Skin of body (tissue), 2 donors: Measurements from ENCODE around the gene HPCAL1. TPM values are rescaled to one million over a fixed set of nuclear protein-coding genes. Genes with fewer than 3 reads are reported as not detected.

Experiments
- DNase-seq: peaks from one replicate; lab custom pipeline; 2025; lab: John Stamatoyannopoulos, UW
- total RNA-seq: library from RNA; depleted of rRNA; stranded (reverse); fragments of >200 nt; gene quantifications from one replicate; pipeline ENCODE4 v1.2.3, GENCODE V29; 2014

The HPCAL1 gene
- total RNA-seq, 1 donor from 2014 or later = 7.9 TPM

DNA sequence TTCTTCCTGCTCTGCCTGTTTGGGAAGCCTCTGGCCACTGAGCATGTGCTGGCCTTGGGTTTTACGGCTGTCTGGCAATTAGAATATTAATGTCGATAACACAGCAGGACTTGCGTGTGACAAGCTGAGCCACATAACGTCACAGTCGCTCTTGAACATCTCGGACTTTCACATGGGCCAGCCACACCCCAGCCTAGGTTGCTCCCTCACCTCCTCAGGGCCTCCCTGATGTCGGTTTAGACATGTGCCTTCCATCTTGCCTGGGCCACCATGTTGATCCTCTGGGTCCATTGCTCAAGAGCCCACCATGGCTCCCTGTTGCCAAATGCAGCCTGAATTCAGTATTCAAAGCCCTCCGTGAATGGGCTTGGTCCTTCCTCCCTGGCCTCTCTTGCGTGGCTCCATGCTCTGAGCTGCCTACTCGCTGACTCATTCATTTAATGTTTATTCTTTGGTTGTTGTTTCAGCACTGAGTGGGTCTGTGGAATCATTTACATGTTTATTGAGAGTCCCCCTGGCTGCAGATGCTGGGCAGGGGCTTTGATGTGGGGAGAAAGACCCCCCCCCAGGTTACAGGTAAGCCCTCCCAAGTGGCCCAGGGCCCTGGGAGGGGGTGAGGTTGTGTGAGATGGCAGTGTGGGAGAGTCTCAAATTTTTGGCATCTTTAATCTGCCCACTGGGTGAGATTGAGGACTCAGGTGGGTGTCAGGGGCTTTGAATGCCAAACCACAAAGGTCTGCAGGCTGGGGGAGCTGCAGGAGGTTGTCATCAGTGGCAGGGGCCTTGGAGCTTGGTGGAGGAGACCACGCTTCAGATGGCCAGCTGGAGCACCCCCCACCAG, 83.4 kb downstream of the HPCAL1 start:
- DNase-seq = no peak

DNA sequence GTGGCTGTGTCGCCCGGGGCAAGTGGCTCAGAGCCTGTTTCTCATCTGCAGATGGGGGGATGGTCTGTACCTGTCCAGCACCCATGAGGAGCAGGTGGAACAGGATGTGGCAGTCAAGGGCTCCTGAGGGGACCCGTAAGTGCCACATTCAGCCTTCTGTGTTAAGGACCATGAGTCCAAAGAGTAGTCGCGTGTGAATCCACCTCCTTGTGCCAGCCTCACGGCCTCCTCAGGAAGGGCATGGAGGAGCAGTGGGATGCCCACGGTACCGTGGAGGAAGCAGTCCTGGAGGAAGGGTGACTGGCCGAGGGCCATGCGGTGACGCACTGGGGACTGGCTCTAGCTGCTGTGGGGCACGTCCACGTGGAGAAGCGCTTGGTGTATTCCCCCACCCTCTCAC, 84.3 kb downstream of the HPCAL1 start:
- DNase-seq = no peak

DNA sequence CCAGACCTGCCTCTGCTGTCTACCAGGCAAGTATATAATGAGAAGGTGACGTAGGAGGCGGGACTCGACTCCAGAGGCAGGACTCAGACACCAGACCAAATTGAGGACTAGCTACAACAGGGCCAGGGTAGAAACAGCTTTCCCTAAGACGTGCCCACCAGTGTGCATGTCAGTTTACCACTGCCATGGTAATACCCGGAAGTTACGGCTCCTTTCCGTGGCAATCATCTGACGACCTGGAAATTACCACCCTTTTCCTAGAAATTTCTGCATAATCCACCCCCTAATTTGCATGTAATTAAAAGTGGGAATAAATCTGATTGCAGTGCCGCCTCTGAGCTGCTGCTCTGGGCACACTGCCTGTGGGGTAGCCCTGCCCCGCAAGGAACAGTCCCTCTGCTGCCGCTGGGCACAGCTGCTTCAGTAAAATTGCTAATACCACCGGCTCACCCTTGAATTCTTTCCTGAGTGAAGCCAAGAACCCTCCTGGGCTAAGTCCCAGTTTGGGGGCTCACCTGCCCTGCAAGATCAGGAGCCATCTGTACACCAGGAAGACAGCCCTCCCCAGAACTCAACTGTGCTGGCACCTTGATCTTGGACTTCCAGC, 86.4 kb downstream of the HPCAL1 start:
- DNase-seq = no peak

DNA sequence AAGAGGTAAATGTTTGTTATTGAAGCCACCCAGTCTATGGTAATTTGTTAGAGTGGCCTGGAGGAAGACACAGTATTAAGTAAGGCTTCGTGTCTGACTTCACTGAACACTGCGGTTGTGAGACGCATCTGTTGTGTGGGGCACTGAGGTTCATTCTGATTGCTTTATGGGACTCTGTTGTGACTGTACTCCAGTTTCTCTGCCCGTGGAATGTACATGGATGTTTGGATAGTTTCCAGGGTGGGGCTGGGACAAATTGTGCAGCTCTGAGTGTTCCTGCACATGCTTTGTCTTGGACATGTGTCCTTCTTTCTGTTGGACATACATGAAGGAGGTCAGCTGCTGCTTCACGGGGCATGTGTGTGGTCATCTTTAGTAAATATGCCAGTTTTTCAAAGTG, 86.9 kb downstream of the HPCAL1 start:
- peak; percentile 24 for DNase-seq

DNA sequence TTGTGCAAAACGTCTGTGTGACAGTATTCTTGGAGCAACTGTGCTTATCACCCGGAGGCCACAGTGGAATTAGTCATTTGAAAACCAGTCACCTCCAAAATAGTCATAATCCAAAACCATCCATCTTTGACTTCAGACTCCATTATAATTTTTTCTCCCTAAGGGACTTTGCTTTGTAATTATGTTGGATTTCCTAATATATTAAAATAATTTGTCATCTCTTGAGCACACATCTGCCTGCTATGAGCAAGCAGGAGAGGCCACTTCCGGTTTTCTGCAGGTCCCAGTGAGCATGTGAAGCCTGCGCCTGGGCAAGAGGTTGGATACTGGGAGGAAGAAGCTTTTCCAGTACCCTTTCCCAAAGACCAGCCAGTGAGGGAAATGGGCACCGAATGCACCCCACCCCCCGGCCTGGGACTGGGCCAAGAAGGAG, 87.7 kb downstream of the HPCAL1 start:
- no peak for DNase-seq

DNA sequence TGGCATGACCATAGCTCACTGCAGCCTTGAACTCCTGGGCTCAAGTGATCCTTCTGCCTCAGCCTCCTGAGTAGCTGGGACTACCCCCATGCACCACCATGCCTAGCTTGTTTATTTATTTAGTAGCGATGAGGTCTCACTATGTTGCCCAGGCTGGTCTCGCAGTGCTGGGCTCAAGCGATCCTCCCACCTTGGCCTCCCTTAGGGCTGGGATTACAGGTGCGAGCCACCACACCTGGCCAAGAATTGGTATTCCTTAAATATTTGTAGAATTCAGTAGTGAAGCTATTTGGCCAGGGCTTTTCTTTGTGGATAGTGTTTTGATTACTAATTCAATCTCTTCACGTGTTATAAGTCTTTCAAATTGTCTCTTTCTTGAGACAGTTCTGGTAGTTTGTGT, 89.4 kb downstream of the HPCAL1 start:
- DNase-seq = no peak

DNA sequence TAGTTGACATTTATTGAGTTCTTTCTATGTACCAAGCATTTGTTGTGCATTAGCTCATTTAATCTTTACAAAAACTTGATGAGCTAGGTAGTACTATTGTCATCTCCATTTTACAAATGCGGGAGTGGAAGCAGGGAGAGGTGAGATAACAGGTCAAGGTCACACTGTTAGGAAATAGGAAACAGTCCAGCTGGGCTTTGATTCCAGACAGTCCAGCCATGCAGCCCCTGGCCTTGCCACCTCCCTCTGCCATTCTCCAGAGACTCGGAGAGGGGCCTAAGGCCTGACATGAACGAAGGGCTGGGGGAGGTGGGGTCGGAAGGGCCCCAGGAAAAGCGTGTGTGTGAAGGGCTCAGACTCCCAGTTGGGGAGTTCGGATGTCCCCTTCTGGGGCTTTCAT, 89.8 kb downstream of the HPCAL1 start:
- DNase-seq = no peak

DNA sequence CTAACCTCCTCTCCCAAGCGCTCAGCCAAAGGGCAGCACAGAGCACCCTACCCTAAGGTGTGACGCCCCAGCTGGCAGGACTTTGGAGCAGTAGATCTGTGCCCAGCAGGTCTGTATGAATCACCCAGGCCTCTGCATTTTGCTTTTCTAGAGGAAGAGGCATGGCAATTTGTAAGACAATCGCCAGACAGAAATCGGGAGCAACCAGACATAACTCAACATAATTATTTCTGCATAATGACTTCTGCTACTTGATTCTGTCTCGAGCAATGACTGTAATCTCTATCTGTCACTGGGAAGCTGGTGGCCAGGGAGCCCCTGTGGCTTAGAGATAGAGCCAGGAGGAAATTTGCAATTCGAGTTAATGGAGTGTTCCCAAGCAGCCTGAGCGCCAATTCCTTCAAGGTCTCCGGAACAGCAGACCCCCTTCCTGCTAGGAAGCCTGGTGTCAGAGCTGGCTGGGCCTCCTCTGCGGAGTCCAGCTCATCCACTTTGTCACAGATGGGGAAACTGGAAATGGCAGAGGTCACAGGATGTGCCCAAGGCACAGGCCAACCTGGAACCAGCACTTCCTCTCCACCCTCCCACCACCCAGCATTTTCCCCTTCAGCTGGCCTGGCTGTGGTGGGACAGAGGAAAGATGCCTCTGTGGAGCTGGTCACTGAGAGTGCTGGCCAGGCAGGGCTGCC, 90.4 kb downstream of the HPCAL1 start:
- no peak for DNase-seq

DNA sequence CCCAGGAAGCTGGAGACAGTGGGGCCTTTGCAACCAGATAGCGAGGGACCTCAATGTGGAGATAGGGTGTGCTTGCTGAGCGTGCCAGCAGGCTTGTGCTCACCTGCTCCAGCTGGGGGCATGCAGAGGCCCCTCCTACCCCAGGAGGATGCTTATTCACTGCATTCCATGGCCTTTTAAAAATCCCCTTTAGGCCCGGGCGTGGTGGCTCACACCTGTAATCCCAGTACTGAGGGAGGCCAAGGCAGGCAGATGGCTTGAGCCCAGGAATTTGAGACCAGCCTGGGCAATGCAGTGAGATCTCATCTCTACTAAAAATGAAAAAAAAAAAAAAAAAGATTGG, 90.9 kb downstream of the HPCAL1 start:
- DNase-seq = no peak

DNA sequence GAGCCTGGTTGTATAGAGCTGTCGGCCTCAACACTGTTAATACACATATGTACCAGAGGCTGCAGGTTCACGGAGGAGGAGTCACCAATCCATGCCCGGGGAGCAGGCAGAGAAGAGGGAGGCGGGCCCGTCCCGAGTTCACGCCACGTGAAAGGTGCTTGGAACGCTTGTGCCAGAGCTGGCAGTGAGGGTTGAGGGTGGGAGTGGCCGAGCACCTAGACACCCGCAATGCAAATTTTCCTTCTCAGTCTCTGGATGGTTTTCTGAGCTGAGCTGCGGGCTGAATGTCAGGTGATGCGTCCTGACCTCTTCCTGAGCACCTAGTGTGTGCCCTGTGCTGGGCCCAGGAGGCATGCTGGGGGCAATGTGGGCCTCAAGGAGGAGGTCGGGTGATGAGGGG, 93.2 kb downstream of the HPCAL1 start:
- DNase-seq = no peak

DNA sequence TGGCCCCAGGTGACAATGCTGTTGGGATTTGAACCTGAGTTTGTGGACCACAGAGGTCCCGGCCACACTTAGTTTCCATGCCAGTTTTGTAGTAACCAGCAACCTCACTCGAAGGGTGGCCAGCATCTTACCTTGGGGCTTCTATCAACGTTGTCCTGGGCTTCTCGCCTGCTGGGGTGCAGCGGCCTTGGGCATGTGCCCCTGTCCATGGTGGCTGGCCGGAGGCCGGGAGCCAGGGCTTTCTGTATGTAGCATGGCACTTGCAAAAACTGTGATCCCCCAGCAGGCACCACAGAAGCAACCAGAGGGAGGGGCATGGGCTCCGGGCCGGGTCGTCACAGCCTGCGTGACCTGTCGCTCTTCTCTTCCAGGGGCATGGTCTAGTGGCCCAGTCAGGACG, 93.8 kb downstream of the HPCAL1 start:
- no peak for DNase-seq

DNA sequence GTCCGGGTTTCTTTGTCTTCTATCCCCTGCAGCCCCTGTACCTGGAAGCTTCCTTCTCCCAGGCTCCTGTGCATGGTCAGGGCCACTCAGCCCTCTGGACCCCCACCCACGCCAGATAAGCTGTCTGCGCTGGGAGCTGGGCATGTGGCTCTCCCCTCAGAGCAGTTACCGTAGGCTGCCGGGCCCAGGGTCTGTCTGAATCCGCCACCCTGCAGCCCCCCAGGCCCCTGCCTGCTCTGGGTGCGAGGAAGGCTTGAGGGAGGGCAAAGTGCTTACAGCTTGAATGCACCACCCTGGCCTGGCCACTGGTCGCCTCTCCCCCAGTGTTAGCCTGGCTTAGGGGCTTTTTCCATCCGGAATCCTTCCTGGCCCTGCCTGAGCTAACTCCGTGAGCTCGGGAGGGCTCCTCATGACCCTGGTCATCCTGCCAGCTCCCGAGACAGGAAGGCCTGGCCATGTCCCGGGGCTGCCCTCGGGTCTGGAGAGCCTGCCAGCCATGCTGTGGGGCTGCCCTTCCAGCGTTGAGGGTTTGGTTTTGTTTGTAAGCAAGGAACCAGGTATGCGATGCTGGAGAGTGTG, 94.7 kb downstream of the HPCAL1 start:
- no peak for DNase-seq

DNA sequence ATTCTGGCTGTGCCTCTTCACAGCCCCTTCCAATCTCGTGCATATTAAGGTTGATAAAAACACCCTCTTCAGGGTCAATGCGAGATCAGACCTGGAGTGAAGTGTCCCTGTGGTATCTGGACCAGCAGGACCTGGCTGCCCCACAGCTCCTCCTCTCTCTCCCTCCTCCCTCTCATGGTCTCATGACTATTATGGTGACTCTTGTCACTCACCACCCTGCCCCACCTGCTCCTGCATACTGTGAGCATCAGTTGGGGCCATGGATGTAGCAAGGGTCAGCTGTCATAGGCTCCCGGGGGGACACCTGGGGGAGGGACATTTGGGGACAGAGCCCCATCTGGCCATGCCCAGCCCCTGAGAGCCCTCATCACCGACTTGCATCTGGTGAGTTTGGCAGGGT, 95.2 kb downstream of the HPCAL1 start:
- DNase-seq = no peak

DNA sequence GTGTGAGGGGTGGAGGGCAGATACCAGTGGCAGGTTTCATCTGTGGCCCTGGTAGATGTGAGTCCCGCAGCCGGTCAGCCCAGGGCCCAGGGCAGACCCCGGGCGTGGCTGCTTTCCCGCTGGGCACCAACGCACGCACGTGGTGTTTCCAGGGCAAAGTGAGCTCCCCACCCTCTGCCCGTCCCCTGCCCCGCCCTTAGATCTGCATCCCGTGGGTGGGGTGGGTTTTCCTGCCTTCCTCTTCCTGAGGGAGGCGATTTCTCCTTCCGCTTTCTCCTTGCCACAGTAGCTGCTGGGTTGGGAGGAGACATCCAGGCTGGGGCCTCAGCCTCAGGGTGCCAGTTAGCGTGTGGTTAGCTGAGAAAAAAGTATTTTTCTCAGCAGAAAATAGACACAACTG, 95.8 kb downstream of the HPCAL1 start:
- DNase-seq = no peak

DNA sequence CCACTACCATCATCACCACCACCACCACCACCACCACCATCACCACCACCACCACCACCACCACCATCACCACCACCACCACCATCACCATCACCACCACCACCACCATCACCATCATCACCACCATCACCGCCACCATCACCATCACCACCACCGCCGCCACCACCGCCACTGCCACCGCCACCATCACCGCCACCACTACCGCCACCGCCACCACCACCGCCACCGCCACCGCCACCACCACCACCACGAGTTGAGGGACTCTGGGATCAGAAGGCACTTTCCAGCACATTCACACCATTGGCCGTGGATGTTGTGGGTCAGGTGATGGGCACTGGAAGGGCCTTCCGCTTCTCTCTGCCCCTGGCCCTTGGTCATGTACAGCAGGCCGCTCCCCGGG, 96.7 kb downstream of the HPCAL1 start:
- DNase-seq = no peak

DNA sequence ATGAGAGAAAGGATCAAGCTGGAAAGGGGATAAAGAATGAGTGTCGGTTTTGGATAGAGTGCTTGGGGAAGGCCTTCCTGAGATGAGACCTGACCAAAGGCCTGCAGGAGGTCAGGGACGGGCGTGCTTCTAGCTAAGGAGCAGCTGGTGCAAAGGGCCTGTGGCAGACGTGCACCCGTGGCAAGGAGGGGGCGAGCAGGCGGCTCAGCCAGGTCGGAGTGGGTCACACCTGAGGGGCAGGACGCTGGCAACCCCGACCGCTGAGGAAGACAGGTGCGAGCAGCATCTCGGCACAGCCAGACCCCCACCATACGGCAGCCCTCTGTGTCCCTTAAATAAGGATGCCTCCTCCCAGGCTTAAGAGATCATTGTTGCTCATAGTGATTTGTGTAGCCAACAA, 97.3 kb downstream of the HPCAL1 start:
- DNase-seq = no peak

DNA sequence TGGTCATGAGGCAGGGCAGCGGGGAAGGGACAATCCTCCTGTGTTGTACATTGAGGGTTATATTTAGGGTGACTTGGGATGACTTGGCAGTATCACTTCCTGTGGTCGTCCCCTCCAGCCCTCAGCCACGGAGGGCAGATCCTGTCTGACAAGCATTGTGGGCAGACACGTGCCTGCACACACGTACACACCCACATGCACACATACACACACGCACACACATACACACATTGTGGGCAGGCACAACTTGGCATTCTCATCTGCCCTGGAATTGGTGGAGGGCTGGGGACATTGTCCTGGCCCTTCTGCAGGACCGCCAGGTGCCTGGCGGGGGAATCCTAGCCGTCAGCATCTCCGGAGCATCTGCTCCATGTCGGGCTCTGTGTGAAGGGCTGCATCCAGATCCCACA, 97.9 kb downstream of the HPCAL1 start:
- DNase-seq = peak; percentile 29

DNA sequence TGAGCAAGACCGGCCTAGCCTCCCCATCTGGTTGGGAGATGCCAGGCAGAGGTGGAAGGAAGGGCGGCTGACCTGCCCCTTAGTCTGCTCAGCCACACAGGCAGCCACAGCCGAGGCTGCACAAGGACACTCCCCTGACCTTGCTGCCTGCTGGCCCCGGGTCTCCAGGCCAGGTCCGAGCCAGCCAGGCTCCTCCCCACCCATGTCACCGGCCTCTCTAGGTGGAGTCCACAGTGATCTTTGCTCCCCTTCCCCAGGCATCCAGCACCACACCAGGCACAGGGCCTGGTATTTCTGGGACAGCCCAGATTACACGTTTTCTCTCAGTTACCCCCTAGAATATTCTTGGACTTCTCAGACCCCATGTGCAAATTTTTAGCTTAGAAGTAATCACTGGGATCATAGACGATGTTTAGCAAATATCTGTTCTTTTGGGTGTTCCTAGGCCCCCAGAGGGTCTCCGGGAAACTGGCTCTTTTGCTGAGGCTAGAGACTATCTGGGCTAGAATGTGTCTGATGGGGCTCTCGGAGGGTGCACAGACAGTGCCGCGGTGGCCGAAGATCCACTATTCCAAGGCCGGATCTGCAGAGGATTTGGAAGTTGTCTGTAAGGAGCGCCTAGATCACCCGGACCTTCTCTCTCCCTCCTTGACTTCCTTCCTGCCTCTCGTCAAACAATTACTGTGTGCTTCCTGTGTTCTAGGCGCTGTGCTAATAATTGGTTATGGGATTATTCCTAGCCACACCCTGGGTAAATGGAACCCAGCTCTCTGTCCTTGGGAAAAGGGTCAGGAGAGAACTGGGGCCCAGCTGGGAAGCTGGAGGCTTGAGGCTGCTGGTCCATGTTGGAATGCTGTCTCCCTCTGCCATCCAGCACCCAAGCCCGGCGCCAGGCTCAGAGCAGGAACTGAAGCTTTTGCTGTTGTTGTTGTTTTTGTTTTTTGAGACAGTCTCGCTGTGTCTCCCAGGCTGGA, 98.6 kb downstream of the HPCAL1 start:
- no peak for DNase-seq

DNA sequence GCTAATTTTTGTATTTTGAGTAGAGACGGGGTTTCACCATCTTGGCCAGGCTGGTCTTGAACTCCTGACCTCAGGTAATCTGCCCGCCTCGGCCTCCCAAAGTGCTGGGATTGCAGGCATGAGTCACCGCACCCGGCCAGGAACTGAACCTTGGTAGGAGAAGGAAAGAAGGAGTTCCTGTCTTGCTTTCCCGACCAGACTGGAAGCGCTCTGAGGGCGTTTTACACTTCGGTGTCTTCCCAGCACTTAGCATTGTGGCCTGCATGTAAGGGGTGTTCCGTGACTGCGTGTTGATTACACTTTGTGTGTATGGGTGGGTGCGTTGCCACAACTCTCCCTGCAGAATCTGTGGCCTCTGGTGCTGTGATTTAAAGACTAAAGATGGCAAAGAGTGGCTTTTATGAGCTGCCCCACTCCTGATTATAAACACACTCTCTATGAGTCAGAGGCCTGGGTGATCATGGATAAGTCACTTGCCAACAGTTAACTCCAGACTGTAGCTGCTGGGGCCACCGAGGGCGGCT, 99.4 kb downstream of the HPCAL1 start:
- DNase-seq = no peak

DNA sequence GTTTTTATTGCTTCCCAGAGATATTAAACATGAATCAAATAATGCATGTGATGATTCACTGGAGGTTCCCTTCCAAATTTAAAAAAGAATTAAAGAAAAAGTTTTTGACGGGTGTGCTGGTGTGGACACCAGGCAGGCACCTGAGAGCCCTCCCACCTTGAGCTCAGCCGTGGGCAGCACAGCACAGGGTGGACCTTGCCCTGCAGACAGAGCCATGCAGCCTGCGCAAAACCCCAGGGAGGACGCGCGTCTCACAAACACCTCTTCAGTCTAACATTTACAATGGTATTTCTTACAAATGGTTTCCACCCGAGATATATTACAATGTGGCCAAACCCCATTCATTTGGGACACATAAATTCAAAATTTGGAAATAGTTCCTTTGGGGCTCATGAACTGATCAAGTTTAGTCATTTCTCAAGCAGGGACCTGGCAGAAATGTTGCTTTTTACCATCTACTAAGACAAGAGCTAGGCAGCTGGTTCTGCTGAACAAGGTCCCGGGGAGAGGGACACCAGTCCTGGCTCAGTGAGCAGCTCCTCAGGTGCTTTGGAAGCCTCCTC, 100.0 kb downstream of the HPCAL1 start:
- no peak for DNase-seq
